Fibroblast of upper back skin (primary cell): ENCODE measurements around the gene SUSD3.

Experiments used
- DNase-seq: peaks from one replicate; pipeline ENCODE4 v3.0.0-alpha.2; 2013

The SUSD3 gene

GRCh38 chr9:93077811-93078210, 19.3 kb downstream of the SUSD3 start:
- DNase-seq = no peak

- no peak for DNase-seq
Measured at GRCh38 chr9:93079371-93079770, 20.9 kb downstream of the SUSD3 start.

GRCh38 chr9:93080406-93080805, 21.9 kb downstream of the SUSD3 start:
- DNase-seq = no peak

GRCh38 chr9:93081081-93081529, 22.6 kb downstream of the SUSD3 start:
- no peak for DNase-seq

- peak; percentile 59 for DNase-seq
Measured at GRCh38 chr9:93081931-93082330, 23.4 kb downstream of the SUSD3 start.

GRCh38 chr9:93082841-93083411, 24.4 kb downstream of the SUSD3 start:
- DNase-seq = no peak

GRCh38 chr9:93083592-93084470, 25.3 kb downstream of the SUSD3 start:
- DNase-seq = no peak

- no peak for DNase-seq
Measured at GRCh38 chr9:93084471-93084881, 26.0 kb downstream of the SUSD3 start.

- DNase-seq = no peak
Measured at GRCh38 chr9:93085676-93086075, 27.2 kb downstream of the SUSD3 start.

- no peak for DNase-seq
Measured at GRCh38 chr9:93086447-93087224, 28.1 kb downstream of the SUSD3 start.

GRCh38 chr9:93087971-93088655, 29.6 kb downstream of the SUSD3 start:
- DNase-seq = no peak

- DNase-seq = no peak
Measured at GRCh38 chr9:93088656-93089015, 30.1 kb downstream of the SUSD3 start.

GRCh38 chr9:93089024-93089423, 30.5 kb downstream of the SUSD3 start:
- no peak for DNase-seq

GRCh38 chr9:93089481-93089991, 31.0 kb downstream of the SUSD3 start:
- no peak for DNase-seq

- no peak for DNase-seq
Measured at GRCh38 chr9:93090091-93090655, 31.7 kb downstream of the SUSD3 start.

- no peak for DNase-seq
Measured at GRCh38 chr9:93091056-93091452, 32.6 kb downstream of the SUSD3 start.

GRCh38 chr9:93091453-93092081, 33.1 kb downstream of the SUSD3 start:
- DNase-seq = peak; percentile 84

GRCh38 chr9:93092251-93092991, 33.9 kb downstream of the SUSD3 start:
- DNase-seq = no peak

- no peak for DNase-seq
Measured at GRCh38 chr9:93093127-93093876, 34.8 kb downstream of the SUSD3 start.

GRCh38 chr9:93093877-93094657, 35.6 kb downstream of the SUSD3 start:
- no peak for DNase-seq
